Measurements from ENCODE around the gene SLITRK6. TPM values are rescaled to one million over a fixed set of nuclear protein-coding genes. Genes with fewer than 3 reads are reported as not detected.

The SLITRK6 gene, protein sequence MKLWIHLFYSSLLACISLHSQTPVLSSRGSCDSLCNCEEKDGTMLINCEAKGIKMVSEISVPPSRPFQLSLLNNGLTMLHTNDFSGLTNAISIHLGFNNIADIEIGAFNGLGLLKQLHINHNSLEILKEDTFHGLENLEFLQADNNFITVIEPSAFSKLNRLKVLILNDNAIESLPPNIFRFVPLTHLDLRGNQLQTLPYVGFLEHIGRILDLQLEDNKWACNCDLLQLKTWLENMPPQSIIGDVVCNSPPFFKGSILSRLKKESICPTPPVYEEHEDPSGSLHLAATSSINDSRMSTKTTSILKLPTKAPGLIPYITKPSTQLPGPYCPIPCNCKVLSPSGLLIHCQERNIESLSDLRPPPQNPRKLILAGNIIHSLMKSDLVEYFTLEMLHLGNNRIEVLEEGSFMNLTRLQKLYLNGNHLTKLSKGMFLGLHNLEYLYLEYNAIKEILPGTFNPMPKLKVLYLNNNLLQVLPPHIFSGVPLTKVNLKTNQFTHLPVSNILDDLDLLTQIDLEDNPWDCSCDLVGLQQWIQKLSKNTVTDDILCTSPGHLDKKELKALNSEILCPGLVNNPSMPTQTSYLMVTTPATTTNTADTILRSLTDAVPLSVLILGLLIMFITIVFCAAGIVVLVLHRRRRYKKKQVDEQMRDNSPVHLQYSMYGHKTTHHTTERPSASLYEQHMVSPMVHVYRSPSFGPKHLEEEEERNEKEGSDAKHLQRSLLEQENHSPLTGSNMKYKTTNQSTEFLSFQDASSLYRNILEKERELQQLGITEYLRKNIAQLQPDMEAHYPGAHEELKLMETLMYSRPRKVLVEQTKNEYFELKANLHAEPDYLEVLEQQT
- total RNA-seq (2021) (1.9 and 3.4 TPM in 2 replicates), Bru-seq, nascent RNA (percentile 30 among the genes with signal in this experiment), BruChase-seq, experiment 1, labeled RNA remaining after a 2-hour chase (percentile 48 among the genes with signal in this experiment), BruChase-seq, experiment 2, labeled RNA remaining after a 6-hour chase (percentile 38 among the genes with signal in this experiment)
- long read RNA-seq, full-length matches to known transcripts: 3 of 3 reads
- long read RNA-seq, partial matches to known transcripts: 0 of 3 reads
- long read RNA-seq, other reads (novel, unspliced or antisense): 0 of 3 reads

- Histone ChIP-seq H3K9me2 (ENCODE audit: insufficient read depth) (no peaks in the 10 kb centered on the region), H3K4me1 (replicated peaks; ENCODE audit: insufficient read depth) (peaks cover 8% of the 10 kb centered on the region; the same call in 1 of the 2 replicates), H3K9me3 (ENCODE audit: insufficient read depth, low read depth) (no peaks in the 10 kb centered on the region), H3K27ac (no peak within 1 kb of the TSS), H3K79me2 (ENCODE audit: low read depth) (no peaks in the 10 kb centered on the region), H3F3A (ENCODE audit: insufficient read depth, low read depth) (no peaks in the 10 kb centered on the region), H3K4me2 (peak within 1 kb of the TSS; percentile 1; the same call in 1 of the 2 replicates), H2AFZ (no peak within 1 kb of the TSS), H3K4me3 (no peak within 1 kb of the TSS), H4K20me1 (ENCODE audit: insufficient read depth) (no peaks in the 10 kb centered on the region), H3K27me3 (ENCODE audit: insufficient read depth, low read depth) (no peaks in the 10 kb centered on the region), H3K36me3 (ENCODE audit: low read depth) (no peaks in the 10 kb centered on the region)
- ChIA-PET CTCF (interaction anchor here (0.7 kb wide), 1 partner anchor 537 kb away, joined by 3 read pairs; no protein-coding TSS in a partner anchor), POLR2A (ENCODE audit: unreplicated experiment) (interaction anchor here (0.6 to 0.7 kb wide), 4 partner anchors 9 to 884 kb away, joined by 3 read pairs; no protein-coding TSS in a partner anchor)
- TF ChIP-seq CTCF (conservative IDR thresholded peaks at IDR 0.05) (no peak), EZH2 (IDR thresholded peaks at IDR 0.05; ENCODE audit: low read depth) (no peak)
- DNase-seq: peak; percentile 50 to 79
- no TSS peak for BruUV-seq (replicated peaks)
- intact Hi-C loops (cut with micrococcal nuclease; ENCODE audit: unreplicated experiment): loop anchor here (2.0 kb wide), 1 partner anchor 212 kb away; no protein-coding TSS in a partner anchor
These were observed at the start of gene SLITRK6 for GRCh38 chr13:85799097-85799582. Gene SLITRK6 (minus strand): TSS chr13:85799419. CDS start chr13:85796508, 2,911 bp downstream.

GRCh38 chr13:85847012-85847411 is 47.8 kb upstream of the SLITRK6 start:
- no peak overlapping the region for H3K4me2 ChIP-seq
- intact Hi-C loops (cut with micrococcal nuclease; ENCODE audit: unreplicated experiment): no loop called here

More at GRCh38 chr13:85847012-85847411, 47.8 kb upstream of the SLITRK6 start:
- no peaks in the 10 kb centered on the region for H4K20me1 ChIP-seq (ENCODE audit: insufficient read depth)
- no peaks in the 10 kb centered on the region for H3K79me2 ChIP-seq (ENCODE audit: low read depth)
- no peaks in the 10 kb centered on the region for H3F3A ChIP-seq (ENCODE audit: insufficient read depth, low read depth)
- H2AFZ ChIP-seq: no peak overlapping the region
- no peaks in the 10 kb centered on the region for H3K9me3 ChIP-seq (ENCODE audit: insufficient read depth, low read depth)
- H3K27me3 ChIP-seq (ENCODE audit: insufficient read depth, low read depth): no peaks in the 10 kb centered on the region
- CTCF ChIA-PET: no interaction called here
- H3K36me3 ChIP-seq (ENCODE audit: low read depth): no peaks in the 10 kb centered on the region
- no peak overlapping the region for H3K27ac ChIP-seq
- BruUV-seq (replicated peaks): no TSS peak
- DNase-seq: no peak
- H3K9me2 ChIP-seq (ENCODE audit: insufficient read depth): no peaks in the 10 kb centered on the region
- H3K4me3 ChIP-seq: no peak overlapping the region
- POLR2A ChIA-PET (ENCODE audit: unreplicated experiment): no interaction called here
- TF ChIP-seq EZH2 (IDR thresholded peaks at IDR 0.05; ENCODE audit: low read depth) (no peak), CTCF (conservative IDR thresholded peaks at IDR 0.05) (no peak)
- no peaks in the 10 kb centered on the region for H3K4me1 ChIP-seq (replicated peaks; ENCODE audit: insufficient read depth)
